ENCODE data around the gene GSDME. TPM values are rescaled to one million over a fixed set of nuclear protein-coding genes. Genes with fewer than 3 reads are reported as not detected.

GSDME gene
- polyA plus RNA-seq, 1 donor (not counting 4 experiments of a cell fraction or from before 2014, with no cell fraction given) = 105 TPM

- FAIRE-seq = no peak
- H3K4me2 ChIP-seq (ENCODE audit: control insufficient read depth, extremely low read depth, insufficient read depth, low read depth, low read length) = no peak overlapping the region
- dilution Hi-C loops (cut with MboI; ENCODE audit: extremely low pct_ligation_motif_present, low sequenced_read_pairs) = no loop called here
Measured at GRCh38 chr7:24660546-24660945, 96.7 kb downstream of the GSDME start.

GRCh38 chr7:24659505-24659904 is 97.8 kb downstream of the GSDME start:
- H3K4me2 ChIP-seq (ENCODE audit: control insufficient read depth, extremely low read depth, insufficient read depth, low read depth, low read length) = no peak overlapping the region
- H3K27ac ChIP-seq (ENCODE audit: control insufficient read depth, insufficient read depth, low read length) = no peak overlapping the region
- TF ChIP-seq EZH2 (IDR thresholded peaks at IDR 0.05; ENCODE audit: low read length) (no peak), CTCF (optimal IDR thresholded peaks at IDR 0.05 in 1 of 3, IDR thresholded peaks at IDR 0.05 in 1 of 3, conservative IDR thresholded peaks at IDR 0.05 in 1 of 3; ENCODE audit: extremely low read depth in 1 of 3, insufficient read depth in 2 of 3, low read length in 3 of 3) (no peak)
- no peak overlapping the region for H2AFZ ChIP-seq (ENCODE audit: control insufficient read depth, low read length)
- no peaks in the 10 kb centered on the region for H3K9me1 ChIP-seq (ENCODE audit: control insufficient read depth, extremely low read depth, insufficient read depth, low read length)
- no peak overlapping the region for H3K9ac ChIP-seq (ENCODE audit: control insufficient read depth, extremely low read depth, insufficient read depth, low read length)
- no peaks in the 10 kb centered on the region for H3K9me3 ChIP-seq (ENCODE audit: control insufficient read depth, low read depth, low read length)
- no peak overlapping the region for H3K4me3 ChIP-seq (ENCODE audit: control insufficient read depth in 2 of 3, extremely low read depth in 1 of 3, insufficient read depth in 2 of 3, low read depth in 1 of 3, low read length in 3 of 3)
- H3K79me2 ChIP-seq (ENCODE audit: control insufficient read depth, insufficient read depth, low read length) = no peaks in the 10 kb centered on the region
- no peaks in the 10 kb centered on the region for H3K27me3 ChIP-seq (ENCODE audit: control insufficient read depth, extremely low read depth, insufficient read depth, low read length)
- H4K20me1 ChIP-seq (ENCODE audit: control insufficient read depth, extremely low read depth, insufficient read depth, low read length) = no peaks in the 10 kb centered on the region
- H3K4me1 ChIP-seq (ENCODE audit: control insufficient read depth, extremely low read depth, insufficient read depth, low read length) = no peaks in the 10 kb centered on the region
- no peak for FAIRE-seq
- DNase-seq (ENCODE audit: low read depth, low spot score) = no peak
- dilution Hi-C loops (cut with MboI; ENCODE audit: extremely low pct_ligation_motif_present, low sequenced_read_pairs) = no loop called here
- no peaks in the 10 kb centered on the region for H3K36me3 ChIP-seq (ENCODE audit: control insufficient read depth in 2 of 2, extremely low read depth in 1 of 2, insufficient read depth in 2 of 2, low read length in 2 of 2)

More at GRCh38 chr7:24660546-24660945, 96.7 kb downstream of the GSDME start:
- H3K9ac ChIP-seq (ENCODE audit: control insufficient read depth, extremely low read depth, insufficient read depth, low read length) = no peak overlapping the region
- H3K4me1 ChIP-seq (ENCODE audit: control insufficient read depth, extremely low read depth, insufficient read depth, low read length) = no peaks in the 10 kb centered on the region
- no peak overlapping the region for H3K4me3 ChIP-seq (ENCODE audit: control insufficient read depth in 2 of 3, extremely low read depth in 1 of 3, insufficient read depth in 2 of 3, low read depth in 1 of 3, low read length in 3 of 3)
- no peaks in the 10 kb centered on the region for H3K9me1 ChIP-seq (ENCODE audit: control insufficient read depth, extremely low read depth, insufficient read depth, low read length)
- H3K79me2 ChIP-seq (ENCODE audit: control insufficient read depth, insufficient read depth, low read length) = no peaks in the 10 kb centered on the region
- TF ChIP-seq CTCF (optimal IDR thresholded peaks at IDR 0.05 in 1 of 3, IDR thresholded peaks at IDR 0.05 in 1 of 3, conservative IDR thresholded peaks at IDR 0.05 in 1 of 3; ENCODE audit: extremely low read depth in 1 of 3, insufficient read depth in 2 of 3, low read length in 3 of 3) (no peak), EZH2 (IDR thresholded peaks at IDR 0.05; ENCODE audit: low read length) (no peak)
- H3K27ac ChIP-seq (ENCODE audit: control insufficient read depth, insufficient read depth, low read length) = no peak overlapping the region
- H2AFZ ChIP-seq (ENCODE audit: control insufficient read depth, low read length) = no peak overlapping the region
- H4K20me1 ChIP-seq (ENCODE audit: control insufficient read depth, extremely low read depth, insufficient read depth, low read length) = no peaks in the 10 kb centered on the region
- H3K36me3 ChIP-seq (ENCODE audit: control insufficient read depth in 2 of 2, extremely low read depth in 1 of 2, insufficient read depth in 2 of 2, low read length in 2 of 2) = peaks cover 0 to 1% of the 10 kb centered on the region in 2 experiments
- no peaks in the 10 kb centered on the region for H3K9me3 ChIP-seq (ENCODE audit: control insufficient read depth, low read depth, low read length)
- no peaks in the 10 kb centered on the region for H3K27me3 ChIP-seq (ENCODE audit: control insufficient read depth, extremely low read depth, insufficient read depth, low read length)
- DNase-seq (ENCODE audit: low read depth, low spot score) = no peak

All from keratinocyte (primary cell).